WTC11 (cell line): Measurements from ENCODE around the gene C1orf198. TPM values are rescaled to one million over a fixed set of nuclear protein-coding genes. Genes with fewer than 3 reads are reported as not detected.

Source experiments
- ATAC-seq: fragments of 200-7000 bp; cut with Tn5 transposase; 2 replicates; pipeline ENCODE4 v1.10.0; 2021; ENCODE audit warnings: mild to moderate bottlenecking, moderate library complexity
- CTCF ChIA-PET: fragments of 300-600 bp; sonication (Branson Sonifier 250); formaldehyde crosslinking; loops from one replicate; lab custom pipeline; 2021; ENCODE audit warnings: antibody characterized with exemption; lab: Charles Lee
- POLR2A ChIA-PET: fragments of 350-600 bp; sonication (Branson Sonifier 250); formaldehyde crosslinking; loops from one replicate; lab custom pipeline; 2021; ENCODE audit warnings: antibody characterized with exemption; lab: Charles Lee
- DNase-seq: peaks from one replicate; pipeline ENCODE4 v3.0.0; 2021; ENCODE audit warnings: low spot score
- H3K27ac Mint-ChIP-seq: 2 replicates; pipeline ENCODE4 v1.8.0; 2021; ENCODE audit warnings: mixed read lengths
- H3K27me3 Mint-ChIP-seq: 2 replicates; pipeline ENCODE4 v1.8.0; 2021; ENCODE audit warnings: low read depth, mild to moderate bottlenecking, moderate library complexity, mixed read lengths
- H3K36me3 Mint-ChIP-seq: 2 replicates; pipeline ENCODE4 v1.8.0; 2021; ENCODE audit warnings: mixed read lengths
- H3K4me1 Mint-ChIP-seq: 2 replicates; pipeline ENCODE4 v1.8.0; 2022; ENCODE audit warnings: mixed read lengths
- H3K4me3 Mint-ChIP-seq: 2 replicates; pipeline ENCODE4 v1.8.0; 2021; ENCODE audit warnings: mild to moderate bottlenecking, moderate library complexity, mixed read lengths
- H3K9me3 Mint-ChIP-seq: 2 replicates; pipeline ENCODE4 v1.8.0; 2021; ENCODE audit warnings: mixed read lengths
- AR ChIP-seq: fragments of 250-450 bp; sonication (Bioruptor Pico); IDR thresholded peaks from 2 replicates; pipeline ENCODE4 v1.9.0; 2021; ENCODE audit warnings: mild to moderate bottlenecking
- ATF1 ChIP-seq: sonication (generic); formaldehyde crosslinking; IDR thresholded peaks from 2 replicates; pipeline ENCODE4 v1.8.1; 2023; ENCODE audit warnings: mild to moderate bottlenecking, moderate library complexity, missing genetic modification reagents
- ELF4 ChIP-seq: sonication (generic); formaldehyde crosslinking; IDR thresholded peaks from 2 replicates; pipeline ENCODE4 v1.8.1; 2022; ENCODE audit warnings: low read depth, mild to moderate bottlenecking, moderate library complexity, missing genetic modification reagents
- FOXJ3 ChIP-seq: sonication (generic); formaldehyde crosslinking; IDR thresholded peaks from 2 replicates; pipeline ENCODE4 v1.9.0; 2021; ENCODE audit warnings: missing genetic modification reagents, mild to moderate bottlenecking, borderline replicate concordance
- FOXK1 ChIP-seq: sonication (generic); formaldehyde crosslinking; IDR thresholded peaks from 2 replicates; pipeline ENCODE4 v1.8.0; 2022; ENCODE audit warnings: mild to moderate bottlenecking, moderate library complexity, missing genetic modification reagents
- FOXP4 ChIP-seq: sonication (generic); formaldehyde crosslinking; IDR thresholded peaks from 2 replicates; pipeline ENCODE4 v1.8.0; 2022; ENCODE audit warnings: mild to moderate bottlenecking, missing genetic modification reagents
- GRHL2 ChIP-seq: fragments of 250-450 bp; sonication (Bioruptor Pico); IDR thresholded peaks from 2 replicates; pipeline ENCODE4 v1.8.0; 2022; ENCODE audit warnings: mild to moderate bottlenecking, moderate library complexity; ENCODE audit not compliant: insufficient replicate concordance, severe bottlenecking
- GTF2I ChIP-seq: fragments of 250-450 bp; sonication (Bioruptor Pico); conservative IDR thresholded peaks from 2 replicates; pipeline ENCODE4 v1.4.0; 2021; ENCODE audit warnings: mild to moderate bottlenecking
- HMGXB4 ChIP-seq: sonication (generic); formaldehyde crosslinking; IDR thresholded peaks from 2 replicates; pipeline ENCODE4 v1.8.1; 2023; ENCODE audit warnings: mild to moderate bottlenecking, moderate library complexity, missing genetic modification reagents
- JAZF1 ChIP-seq: fragments of 250-450 bp; sonication (Bioruptor Pico); IDR thresholded peaks from 2 replicates; pipeline ENCODE4 v1.9.0; 2021; ENCODE audit warnings: moderate library complexity, mild to moderate bottlenecking, inconsistent platforms
- NFE2L1 ChIP-seq: sonication (generic); formaldehyde crosslinking; IDR thresholded peaks from 2 replicates; pipeline ENCODE4 v1.8.1; 2023; ENCODE audit warnings: missing genetic modification reagents
- NR1H2 ChIP-seq: sonication (generic); formaldehyde crosslinking; IDR thresholded peaks from 2 replicates; pipeline ENCODE4 v1.9.0; 2021; ENCODE audit warnings: mild to moderate bottlenecking, moderate library complexity, missing genetic modification reagents
- PREB ChIP-seq: sonication (generic); formaldehyde crosslinking; IDR thresholded peaks from 2 replicates; pipeline ENCODE4 v1.8.1; 2022; ENCODE audit warnings: mild to moderate bottlenecking, missing genetic modification reagents, moderate library complexity, borderline replicate concordance
- TEAD4 ChIP-seq: sonication (generic); formaldehyde crosslinking; IDR thresholded peaks from 2 replicates; pipeline ENCODE4 v1.8.0; 2022; ENCODE audit warnings: mild to moderate bottlenecking, missing genetic modification reagents
- USF1 ChIP-seq: sonication (generic); formaldehyde crosslinking; IDR thresholded peaks from 2 replicates; pipeline ENCODE4 v1.8.0; 2022; ENCODE audit warnings: mild to moderate bottlenecking, missing genetic modification reagents
- USF2 ChIP-seq: sonication (generic); formaldehyde crosslinking; IDR thresholded peaks from 2 replicates; pipeline ENCODE4 v1.8.1; 2023; ENCODE audit warnings: mild to moderate bottlenecking, missing genetic modification reagents, moderate library complexity
- ZNF219 ChIP-seq: sonication (generic); formaldehyde crosslinking; IDR thresholded peaks from 2 replicates; pipeline ENCODE4 v1.8.0; 2023; ENCODE audit warnings: missing genetic modification reagents, mild to moderate bottlenecking, borderline replicate concordance
- ZNF281 ChIP-seq: sonication (generic); formaldehyde crosslinking; IDR thresholded peaks from 2 replicates; pipeline ENCODE4 v1.8.0; 2023; ENCODE audit warnings: mild to moderate bottlenecking, missing genetic modification reagents
- total RNA-seq: library from RNA; stranded (reverse); gene quantifications from 3 replicates; pipeline ENCODE4 v1.2.3, GENCODE V29; 2021

The C1orf198 gene
- total RNA-seq, 1 experiment from 2014 or later = 26.9 TPM

GRCh38 chr1:230898748-230899147 is 30.4 kb upstream of the C1orf198 start:
- no peak for TF ChIP-seq FOXJ3 (CRISPR knock-in tag)
- no peak for TF ChIP-seq USF2
- ChIA-PET CTCF (interaction anchor here (1.4 kb wide), 1 partner anchor 257 kb away, joined by 3 read pairs; the partner anchor contains the start of gene COG2), POLR2A (no interaction called here)
- Mint-ChIP-seq H3K4me1 (no peaks in the 10 kb centered on the region), H3K9me3 (peaks cover 8% of the 10 kb centered on the region), H3K27ac (no peak overlapping the region), H3K27me3 (no peaks in the 10 kb centered on the region), H3K4me3 (no peak overlapping the region), H3K36me3 (no peaks in the 10 kb centered on the region)
- ATAC-seq (no peak), DNase-seq (no peak)

- no peaks in the 10 kb centered on the region for H3K4me1 Mint-ChIP-seq
- no peak overlapping the region for H3K4me3 Mint-ChIP-seq
- no peaks in the 10 kb centered on the region for H3K27me3 Mint-ChIP-seq
- H3K9me3 Mint-ChIP-seq = peaks cover 8% of the 10 kb centered on the region
- H3K36me3 Mint-ChIP-seq = no peaks in the 10 kb centered on the region
- H3K27ac Mint-ChIP-seq = no peak overlapping the region
- POLR2A ChIA-PET = no interaction called here
- no peak for DNase-seq
- CTCF ChIA-PET = interaction anchor here (1.4 kb wide), 1 partner anchor 256 kb away, joined by 3 read pairs; the partner anchor contains the start of gene COG2
- ATAC-seq = no peak
- TF ChIP-seq ZNF281 = no peak
- TF ChIP-seq FOXP4 = no peak
- no peak for TF ChIP-seq FOXJ3 (CRISPR knock-in tag)
- no peak for TF ChIP-seq ELF4 (CRISPR knock-in tag)
- TF ChIP-seq JAZF1 (CRISPR knock-in tag) = no peak
- TF ChIP-seq HMGXB4 (CRISPR knock-in tag) = no peak
- TF ChIP-seq PREB (CRISPR knock-in tag) = no peak
- no peak for TF ChIP-seq FOXK1 (CRISPR knock-in tag)
- TF ChIP-seq GTF2I (CRISPR knock-in tag) = no peak
- no peak for TF ChIP-seq USF1 (CRISPR knock-in tag)
- no peak for TF ChIP-seq TEAD4 (CRISPR knock-in tag)
- no peak for TF ChIP-seq ZNF219 (CRISPR knock-in tag)
- TF ChIP-seq AR (CRISPR knock-in tag) = no peak
- no peak for TF ChIP-seq NR1H2 (CRISPR knock-in tag)
- TF ChIP-seq GRHL2 = no peak
- no peak for TF ChIP-seq NFE2L1 (CRISPR knock-in tag)
- no peak for TF ChIP-seq ATF1 (CRISPR knock-in tag)
Observed at GRCh38 chr1:230898144-230898543, 29.8 kb upstream of the C1orf198 start.
